Activated T-helper 2 cell treated with anti-CD3 and anti-CD28 coated beads, Interferon-gamma antibody, Interleukin-2, Interleukin-4, amounts not matched to agents 10 μg/mL and 5 μg/mL and 100 μg/mL, durations not matched to agents 14 hours and 24 hours and 36 hours (primary cell): ENCODE results near the gene C3. TPM values are rescaled to one million over a fixed set of nuclear protein-coding genes. Genes with fewer than 3 reads are reported as not detected.

Experiments
- DNase-seq: peaks from one replicate; pipeline ENCODE4 v3.0.0; 2021; ENCODE audit warnings: low spot score
- H3K27ac Mint-ChIP-seq: one replicate; pipeline ENCODE4 v1.8.0; 2021; ENCODE audit warnings: mixed read lengths
- H3K27me3 Mint-ChIP-seq: one replicate; pipeline ENCODE4 v1.8.0; 2021; ENCODE audit warnings: low read depth, mixed read lengths
- H3K36me3 Mint-ChIP-seq: one replicate; pipeline ENCODE4 v1.8.0; 2021; ENCODE audit warnings: low read depth, mixed read lengths
- H3K4me1 Mint-ChIP-seq: one replicate; pipeline ENCODE4 v1.8.0; 2021; ENCODE audit warnings: low read depth, mixed read lengths
- H3K4me3 Mint-ChIP-seq: one replicate; pipeline ENCODE4 v1.8.0; 2021; ENCODE audit warnings: low read depth, mild to moderate bottlenecking, moderate library complexity, mixed read lengths
- H3K9me3 Mint-ChIP-seq: one replicate; pipeline ENCODE4 v1.8.0; 2021; ENCODE audit warnings: mixed read lengths
- intact Hi-C: fragments of 100-400 bp; cut with micrococcal nuclease; formaldehyde crosslinking; loops from one replicate; pipeline ENCODE4 v1.15.1; 2023
- total RNA-seq: library from RNA; stranded (reverse); gene quantifications from 2 replicates; pipeline ENCODE4 v1.2.3, GENCODE V29; 2022

Gene C3
- total RNA-seq, 1 donor from 2014 or later: 4.4 TPM

GRCh38 chr19:6740589-6741343 lies 20.3 kb upstream of the C3 start:
- Mint-ChIP-seq H3K4me3 (peak overlapping the region; percentile 86), H3K9me3 (no peaks in the 10 kb centered on the region), H3K27ac (no peak overlapping the region), H3K27me3 (no peaks in the 10 kb centered on the region), H3K4me1 (peaks cover 34% of the 10 kb centered on the region), H3K36me3 (peaks cover 38% of the 10 kb centered on the region)
- intact Hi-C loops: no loop called here
- no peak for DNase-seq

GRCh38 chr19:6739883-6740588 lies 19.6 kb upstream of the C3 start:
- intact Hi-C loops: loop anchor here (1.0 to 2.0 kb wide), 2 partner anchors 27 to 63 kb away; partner anchors contain the start of gene SH2D3A
- Mint-ChIP-seq H3K9me3 (no peaks in the 10 kb centered on the region), H3K27ac (peak overlapping the region; percentile 55), H3K4me3 (peak overlapping the region; percentile 86), H3K4me1 (peaks cover 36% of the 10 kb centered on the region), H3K36me3 (peaks cover 35% of the 10 kb centered on the region), H3K27me3 (no peaks in the 10 kb centered on the region)
- DNase-seq: no peak

GRCh38 chr19:6739390-6739882 lies 19.0 kb upstream of the C3 start, which contains the start of gene TRIP10:
TSS of gene TRIP10 (plus strand) at chr19:6739680. CDS start at chr19:6739762, 82 bp downstream.
- H3K9me3 Mint-ChIP-seq: no peaks in the 10 kb centered on the region
- peaks cover 37% of the 10 kb centered on the region for H3K36me3 Mint-ChIP-seq
- peak; percentile 73 for DNase-seq
- peak within 1 kb of the TSS; percentile 92 for H3K27ac Mint-ChIP-seq
- H3K4me1 Mint-ChIP-seq: peaks cover 36% of the 10 kb centered on the region
- peak within 1 kb of the TSS; percentile 98 for H3K4me3 Mint-ChIP-seq
- H3K27me3 Mint-ChIP-seq: no peaks in the 10 kb centered on the region
- intact Hi-C loops: loop anchor here (1.0 to 2.0 kb wide), 2 partner anchors 28 to 63 kb away; partner anchors contain the start of gene SH2D3A

GRCh38 chr19:6738787-6739389 lies 18.4 kb upstream of the C3 start:
- Mint-ChIP-seq H3K4me3 (peak overlapping the region; percentile 98), H3K27me3 (no peaks in the 10 kb centered on the region), H3K4me1 (peaks cover 37% of the 10 kb centered on the region), H3K36me3 (peaks cover 37% of the 10 kb centered on the region), H3K9me3 (no peaks in the 10 kb centered on the region), H3K27ac (peak overlapping the region; percentile 92)
- DNase-seq: no peak
- intact Hi-C loops: loop anchor here (1.0 to 2.0 kb wide), 4 partner anchors 14 to 124 kb away; partner anchors contain the start of gene SH2D3A

- peaks cover 35% of the 10 kb centered on the region for H3K36me3 Mint-ChIP-seq
- peak overlapping the region; percentile 98 for H3K4me3 Mint-ChIP-seq
- peaks cover 37% of the 10 kb centered on the region for H3K4me1 Mint-ChIP-seq
- H3K27me3 Mint-ChIP-seq: no peaks in the 10 kb centered on the region
- no peaks in the 10 kb centered on the region for H3K9me3 Mint-ChIP-seq
- intact Hi-C loops: loop anchor here (1.0 to 2.0 kb wide), 5 partner anchors 15 to 125 kb away; partner anchors contain the start of gene TNFSF14
- peak overlapping the region; percentile 92 for H3K27ac Mint-ChIP-seq
- peak; percentile 75 for DNase-seq
These were observed 17.7 kb upstream of the C3 start for GRCh38 chr19:6737873-6738786.

- H3K9me3 Mint-ChIP-seq: no peaks in the 10 kb centered on the region
- H3K4me3 Mint-ChIP-seq: peak within 1 kb of the TSS; percentile 98
- no peaks in the 10 kb centered on the region for H3K27me3 Mint-ChIP-seq
- peaks cover 37% of the 10 kb centered on the region for H3K4me1 Mint-ChIP-seq
- intact Hi-C loops: loop anchor here (1.0 to 2.0 kb wide), 2 partner anchors 59 to 67 kb away; partner anchors contain the start of gene TNFSF14
- peak within 1 kb of the TSS; percentile 98 for H3K27ac Mint-ChIP-seq
- peaks cover 36% of the 10 kb centered on the region for H3K36me3 Mint-ChIP-seq
- peak; percentile 100 for DNase-seq
These were observed 16.9 kb upstream of the C3 start, which contains the start of gene GPR108 for GRCh38 chr19:6737284-6737872. TSS of gene GPR108 (minus strand) at chr19:6737580. CDS start at chr19:6737576, 4 bp downstream.

- H3K36me3 Mint-ChIP-seq: peaks cover 36% of the 10 kb centered on the region
- no peaks in the 10 kb centered on the region for H3K27me3 Mint-ChIP-seq
- H3K4me3 Mint-ChIP-seq: peak overlapping the region; percentile 98
- DNase-seq: no peak
- peaks cover 37% of the 10 kb centered on the region for H3K4me1 Mint-ChIP-seq
- intact Hi-C loops: loop anchor here (1.0 to 2.0 kb wide), 4 partner anchors 58 to 220 kb away; partner anchors contain the start of gene TNFSF14
- H3K9me3 Mint-ChIP-seq: no peaks in the 10 kb centered on the region
- peak overlapping the region; percentile 98 for H3K27ac Mint-ChIP-seq
These were observed 16.4 kb upstream of the C3 start for GRCh38 chr19:6736917-6737283.

GRCh38 chr19:6736169-6736916 lies 15.9 kb upstream of the C3 start:
- no peaks in the 10 kb centered on the region for H3K27me3 Mint-ChIP-seq

GRCh38 chr19:6735181-6735911 lies 14.9 kb upstream of the C3 start:
- H3K36me3 Mint-ChIP-seq: peaks cover 40% of the 10 kb centered on the region
- intact Hi-C loops: no loop called here
- H3K27me3 Mint-ChIP-seq: no peaks in the 10 kb centered on the region
- DNase-seq: no peak
- peaks cover 27% of the 10 kb centered on the region for H3K4me1 Mint-ChIP-seq
- peak overlapping the region; percentile 98 for H3K4me3 Mint-ChIP-seq
- H3K27ac Mint-ChIP-seq: peak overlapping the region; percentile 98
- no peaks in the 10 kb centered on the region for H3K9me3 Mint-ChIP-seq

More at GRCh38 chr19:6736169-6736916, 15.9 kb upstream of the C3 start:
- intact Hi-C loops: loop anchor here (1.0 to 2.0 kb wide), 3 partner anchors 58 to 219 kb away; no protein-coding TSS in a partner anchor
- Mint-ChIP-seq H3K27ac (peak overlapping the region; percentile 98), H3K4me1 (peaks cover 33% of the 10 kb centered on the region), H3K36me3 (peaks cover 40% of the 10 kb centered on the region), H3K4me3 (peak overlapping the region; percentile 98), H3K9me3 (no peaks in the 10 kb centered on the region)
- peak; percentile 71 for DNase-seq

GRCh38 chr19:6734096-6734696 lies 13.7 kb upstream of the C3 start:
- no peak overlapping the region for H3K4me3 Mint-ChIP-seq
- DNase-seq: no peak
- intact Hi-C loops: no loop called here
- H3K27ac Mint-ChIP-seq: no peak overlapping the region
- no peaks in the 10 kb centered on the region for H3K9me3 Mint-ChIP-seq
- H3K4me1 Mint-ChIP-seq: peaks cover 25% of the 10 kb centered on the region
- no peaks in the 10 kb centered on the region for H3K27me3 Mint-ChIP-seq
- peaks cover 42% of the 10 kb centered on the region for H3K36me3 Mint-ChIP-seq
